Right renal pelvis (tissue), 4 donors: ENCODE measurements around the gene LRRC10B. TPM values are rescaled to one million over a fixed set of nuclear protein-coding genes. Genes with fewer than 3 reads are reported as not detected.
A peak's percentile ranks its signal among the peaks of the same experiment; 100 is the strongest.
"Not testable (repeated sequence)": the region's sequence is repeated elsewhere in the genome, so short reads cannot be mapped to it uniquely, and the experiment has no call there.

Experiments
- DNase-seq, 4 donors: peaks; one replicate each; pipeline ENCODE4 v3.0.0-alpha.2; 2013; ENCODE audit warnings: low read depth in 4 of 4, low spot score in 3 of 4, missing footprints in 1 of 4
- polyA plus RNA-seq, 4 donors: library from polyadenylated mRNA; unstranded; fragments of 120-200 nt; gene quantifications; one replicate each; pipeline ENCODE4 v1.2.1, GENCODE V29; 2013; ENCODE audit not compliant: insufficient read length in 4 of 4

LRRC10B gene
- polyA plus RNA-seq, result 1 to 10 TPM; 1.0 to 5.3 (median 1.4) TPM

GRCh38 chr11:61507962-61508861 is at the start of gene LRRC10B:
TSS of gene LRRC10B (plus strand) at chr11:61508749. CDS start at chr11:61508999, 250 bp downstream.
- peak in 1 of 4 donors; percentile 51 for DNase-seq

GRCh38 chr11:61460474-61460881 is 48.1 kb upstream of the LRRC10B start:
- no peak for DNase-seq

GRCh38 chr11:61460986-61461385 is 47.6 kb upstream of the LRRC10B start:
- no peak for DNase-seq

- DNase-seq, result not testable (repeated sequence)
These were observed 40.9 kb upstream of the LRRC10B start for GRCh38 chr11:61467602-61468001.

- no peak for DNase-seq
These were observed 40.5 kb upstream of the LRRC10B start for GRCh38 chr11:61468002-61468401.

GRCh38 chr11:61472282-61472681 is 36.3 kb upstream of the LRRC10B start:
- no peak for DNase-seq

GRCh38 chr11:61472868-61473267 is 35.7 kb upstream of the LRRC10B start:
- DNase-seq, result no peak

- DNase-seq, result no peak
These were observed 35.1 kb upstream of the LRRC10B start for GRCh38 chr11:61473370-61474012.

GRCh38 chr11:61474013-61474643 is 34.4 kb upstream of the LRRC10B start:
- no peak for DNase-seq

GRCh38 chr11:61475433-61475832 is 33.1 kb upstream of the LRRC10B start:
- no peak for DNase-seq

GRCh38 chr11:61476371-61476770 is 32.2 kb upstream of the LRRC10B start:
- no peak for DNase-seq

GRCh38 chr11:61477126-61477525 is 31.4 kb upstream of the LRRC10B start:
- no peak for DNase-seq

GRCh38 chr11:61477727-61478148 is 30.8 kb upstream of the LRRC10B start:
- DNase-seq, result no peak

- not testable (repeated sequence) for DNase-seq
These were observed 29.0 kb upstream of the LRRC10B start for GRCh38 chr11:61479360-61480058.

GRCh38 chr11:61480261-61480993 is 28.1 kb upstream of the LRRC10B start:
- DNase-seq, result no peak

- peak in 1 of 4 donors; percentile 55 for DNase-seq
These were observed 27.6 kb upstream of the LRRC10B start for GRCh38 chr11:61480994-61481335.

GRCh38 chr11:61481806-61482205 is 26.7 kb upstream of the LRRC10B start:
- no peak for DNase-seq

GRCh38 chr11:61482513-61482912 is 26.0 kb upstream of the LRRC10B start:
- DNase-seq, result no peak

- no peak for DNase-seq
These were observed 24.0 kb upstream of the LRRC10B start for GRCh38 chr11:61484541-61484940.

- DNase-seq, result no peak
These were observed 23.5 kb upstream of the LRRC10B start for GRCh38 chr11:61485080-61485479.
